NCI-H2081 treated with DMSO at 0.1 percent for 48 hours (cell line): ENCODE results near the gene ATRN.
"Not testable (repeated sequence)": the region's sequence is repeated elsewhere in the genome, so short reads cannot be mapped to it uniquely, and the experiment has no call there.

Source experiments
- DNase-seq: peaks from one replicate; lab custom pipeline; 2025; lab: John Stamatoyannopoulos, UW

Gene ATRN

GRCh38 chr20:3563548-3564177 is 92.8 kb downstream of the ATRN start:
- peak; percentile 13 for DNase-seq

- no peak for DNase-seq
Observed at GRCh38 chr20:3565851-3566250, 95.0 kb downstream of the ATRN start.

- no peak for DNase-seq
Observed at GRCh38 chr20:3572151-3572550, 101.3 kb downstream of the ATRN start.

GRCh38 chr20:3576363-3576762 is 105.5 kb downstream of the ATRN start:
- no peak for DNase-seq

- DNase-seq = no peak
Observed at GRCh38 chr20:3577366-3577765, 106.5 kb downstream of the ATRN start.

- DNase-seq = no peak
Observed at GRCh38 chr20:3580412-3580811, 109.6 kb downstream of the ATRN start.

GRCh38 chr20:3583765-3584164 is 112.9 kb downstream of the ATRN start:
- no peak for DNase-seq

GRCh38 chr20:3586093-3586492 is 115.3 kb downstream of the ATRN start:
- DNase-seq = no peak

GRCh38 chr20:3590164-3590563 is 119.3 kb downstream of the ATRN start:
- no peak for DNase-seq

- no peak for DNase-seq
Observed at GRCh38 chr20:3592931-3593330, 122.1 kb downstream of the ATRN start.

GRCh38 chr20:3595541-3595940 is 124.7 kb downstream of the ATRN start:
- no peak for DNase-seq

- DNase-seq = no peak
Observed at GRCh38 chr20:3603108-3603507, 132.3 kb downstream of the ATRN start.

- not testable (repeated sequence) for DNase-seq
Observed at GRCh38 chr20:3605386-3605886, 134.6 kb downstream of the ATRN start.

- no peak for DNase-seq
Observed at GRCh38 chr20:3606021-3606420, 135.2 kb downstream of the ATRN start.

GRCh38 chr20:3611901-3612300 is 141.1 kb downstream of the ATRN start:
- DNase-seq = no peak

- DNase-seq = no peak
Observed at GRCh38 chr20:3612795-3613572, 142.2 kb downstream of the ATRN start.

GRCh38 chr20:3613821-3614440 is 143.1 kb downstream of the ATRN start:
- no peak for DNase-seq

- DNase-seq = no peak
Observed at GRCh38 chr20:3614466-3614865, 143.6 kb downstream of the ATRN start.

GRCh38 chr20:3615171-3615840 is 144.5 kb downstream of the ATRN start:
- DNase-seq = not testable (repeated sequence)

GRCh38 chr20:3616250-3616649 is 145.4 kb downstream of the ATRN start:
- no peak for DNase-seq

GRCh38 chr20:3621111-3621510 is 150.3 kb downstream of the ATRN start:
- DNase-seq = no peak

GRCh38 chr20:3622406-3622805 is 151.6 kb downstream of the ATRN start:
- DNase-seq = no peak
